KBM-7 (cell line): Measurements from ENCODE around the gene HGF.

Source experiments
- DNase-seq: peaks from one replicate; pipeline ENCODE4 v3.0.0-alpha.2; 2015
- in situ Hi-C: fragments of 300-500 bp; cut with MboI; formaldehyde crosslinking; loops from 2 replicates; pipeline ENCODE4 v1.14.3; 2020; ENCODE audit warnings: low sequenced_read_pairs, low pct_unique_long_range_greater_than_20kb, mixed read lengths

HGF gene

GRCh38 chr7:81657551-81657950 lies 112.3 kb downstream of the HGF start:
- in situ Hi-C loops: no loop called here
- no peak for DNase-seq

DNA sequence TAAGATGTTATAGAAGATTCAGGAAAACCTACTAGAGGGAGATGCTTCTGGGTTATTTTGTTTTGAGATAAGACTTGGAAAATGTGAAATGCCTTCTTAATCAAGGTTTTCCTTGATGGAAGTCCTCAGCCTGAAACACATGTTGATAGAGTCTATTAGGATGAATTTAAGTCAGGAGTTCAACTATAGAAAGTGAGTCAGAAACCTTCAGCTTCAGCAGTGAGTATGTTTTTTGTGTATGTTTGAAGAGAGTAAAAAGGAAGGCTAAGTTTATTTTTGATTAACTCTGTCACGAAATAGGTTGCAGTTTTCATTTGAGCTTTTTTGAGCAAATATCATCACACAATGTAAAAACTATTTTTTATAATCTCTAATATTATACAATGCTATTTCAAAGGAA lies 114.6 kb downstream of the HGF start:
- in situ Hi-C loops: no loop called here
- DNase-seq: no peak

DNA sequence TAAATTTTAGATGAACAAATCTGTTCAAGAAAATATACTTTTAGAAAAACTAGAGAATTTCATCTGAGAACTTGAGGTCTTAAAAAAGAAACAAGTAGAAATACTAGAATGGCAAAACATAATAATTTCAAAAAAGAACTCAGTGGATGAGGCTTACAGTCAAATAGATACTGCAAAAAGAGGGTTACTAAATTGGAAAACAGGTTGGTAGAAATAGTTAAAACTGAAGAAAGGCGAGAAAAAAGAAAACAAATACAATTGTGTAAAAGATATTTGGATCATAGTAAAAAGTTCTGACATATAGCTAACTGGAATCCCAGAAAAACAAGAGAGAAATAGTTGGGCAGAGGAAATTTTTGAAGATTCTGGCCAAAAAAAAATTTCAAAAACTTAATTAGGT lies 117.6 kb downstream of the HGF start:
- no peak for DNase-seq
- in situ Hi-C loops: no loop called here
